Osteoblast (primary cell): ENCODE data around the gene NKAPD1. TPM values are rescaled to one million over a fixed set of nuclear protein-coding genes. Genes with fewer than 3 reads are reported as not detected.

Experiments used
- DNase-seq: peaks from one replicate; pipeline ENCODE4 v3.0.0; 2011; ENCODE audit warnings: low spot score, mixed read lengths; ENCODE audit not compliant: insufficient read length; ENCODE audit errors: missing footprints
- H2AFZ ChIP-seq: 2 replicates; pipeline ENCODE4 v1.6.0; 2011; ENCODE audit warnings: mild to moderate bottlenecking, low read length
- H3K27ac ChIP-seq: 2 replicates; pipeline ENCODE4 v1.5.1; 2011; ENCODE audit warnings: mild to moderate bottlenecking, low read depth, low read length, moderate library complexity
- H3K27me3 ChIP-seq: 2 replicates; pipeline ENCODE4 v1.6.0; 2012; ENCODE audit warnings: mild to moderate bottlenecking, control low read depth, inconsistent platforms, low read length, moderate library complexity; ENCODE audit not compliant: insufficient read depth
- H3K36me3 ChIP-seq: 2 replicates; pipeline ENCODE4 v1.5.1; 2011; ENCODE audit warnings: mild to moderate bottlenecking, low read length, control low read depth, moderate library complexity; ENCODE audit not compliant: insufficient read depth
- H3K4me1 ChIP-seq: 2 replicates; pipeline ENCODE4 v1.5.1; 2011; ENCODE audit warnings: mild to moderate bottlenecking, low read length, control low read depth, moderate library complexity; ENCODE audit not compliant: insufficient read depth
- H3K4me2 ChIP-seq: 2 replicates; pipeline ENCODE4 v1.6.0; 2011; ENCODE audit warnings: mild to moderate bottlenecking, low read length; ENCODE audit not compliant: insufficient read depth
- H3K4me3 ChIP-seq: fragments of 200-600 bp; sonication (generic); 3 replicates; pipeline ENCODE4 v1.5.1; 2012; ENCODE audit warnings: mild to moderate bottlenecking, low read length, inconsistent platforms; ENCODE audit not compliant: insufficient read depth
- H3K79me2 ChIP-seq: 2 replicates; pipeline ENCODE4 v1.6.0; 2012; ENCODE audit warnings: mild to moderate bottlenecking, low read length, control low read depth, inconsistent platforms; ENCODE audit not compliant: insufficient read depth
- H3K9me3 ChIP-seq: 2 replicates; pipeline ENCODE4 v1.5.1; 2011; ENCODE audit warnings: low read depth, low read length, control low read depth
- H4K20me1 ChIP-seq: 2 replicates; pipeline ENCODE4 v1.6.0; 2012; ENCODE audit warnings: mild to moderate bottlenecking, low read length, control low read depth; ENCODE audit not compliant: insufficient read depth
- total RNA-seq: library from RNA; depleted of rRNA; stranded (reverse); fragments of >200 nt; gene quantifications from 2 replicates; pipeline ENCODE4 v1.2.3, GENCODE V29; 2012
- TF ChIP-seq, protein P1 (sequence below): IDR thresholded peaks from 2 replicates; pipeline ENCODE4 v1.5.1; 2011; ENCODE audit warnings: mild to moderate bottlenecking, low read depth, low read length, moderate library complexity; ENCODE audit errors: extremely low read depth

The NKAPD1 gene
- total RNA-seq, 1 donor, result 37.6 TPM

DNA sequence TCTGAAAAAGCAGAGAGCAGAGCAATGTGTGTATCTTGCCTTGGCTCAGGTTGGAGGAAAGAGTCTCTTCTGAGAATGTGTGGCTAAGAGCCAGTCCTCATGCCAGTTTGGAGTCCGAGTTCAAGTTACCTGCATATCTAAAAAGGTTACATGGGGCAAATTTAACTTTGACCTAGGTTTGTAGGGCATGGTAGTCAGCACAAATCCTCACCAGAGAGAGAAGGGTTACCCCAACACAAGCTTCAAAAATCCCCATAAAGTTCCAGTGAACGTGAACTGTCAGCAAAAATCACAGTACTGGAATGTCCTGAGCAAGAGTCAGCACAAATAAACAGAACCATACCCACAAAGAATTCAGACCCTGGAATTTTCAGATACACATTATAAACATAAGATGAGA lies 26.4 kb downstream of the NKAPD1 start:
- Histone ChIP-seq H3K4me2 (no peak overlapping the region), H3K27me3 (no peaks in the 10 kb centered on the region), H3K79me2 (no peaks in the 10 kb centered on the region), H2AFZ (no peak overlapping the region), H3K27ac (no peak overlapping the region), H3K4me3 (no peak overlapping the region), H3K36me3 (peaks cover 6% of the 10 kb centered on the region), H3K9me3 (no peaks in the 10 kb centered on the region), H4K20me1 (no peaks in the 10 kb centered on the region), H3K4me1 (peaks cover 3% of the 10 kb centered on the region)
- TF ChIP-seq, protein P1, sequence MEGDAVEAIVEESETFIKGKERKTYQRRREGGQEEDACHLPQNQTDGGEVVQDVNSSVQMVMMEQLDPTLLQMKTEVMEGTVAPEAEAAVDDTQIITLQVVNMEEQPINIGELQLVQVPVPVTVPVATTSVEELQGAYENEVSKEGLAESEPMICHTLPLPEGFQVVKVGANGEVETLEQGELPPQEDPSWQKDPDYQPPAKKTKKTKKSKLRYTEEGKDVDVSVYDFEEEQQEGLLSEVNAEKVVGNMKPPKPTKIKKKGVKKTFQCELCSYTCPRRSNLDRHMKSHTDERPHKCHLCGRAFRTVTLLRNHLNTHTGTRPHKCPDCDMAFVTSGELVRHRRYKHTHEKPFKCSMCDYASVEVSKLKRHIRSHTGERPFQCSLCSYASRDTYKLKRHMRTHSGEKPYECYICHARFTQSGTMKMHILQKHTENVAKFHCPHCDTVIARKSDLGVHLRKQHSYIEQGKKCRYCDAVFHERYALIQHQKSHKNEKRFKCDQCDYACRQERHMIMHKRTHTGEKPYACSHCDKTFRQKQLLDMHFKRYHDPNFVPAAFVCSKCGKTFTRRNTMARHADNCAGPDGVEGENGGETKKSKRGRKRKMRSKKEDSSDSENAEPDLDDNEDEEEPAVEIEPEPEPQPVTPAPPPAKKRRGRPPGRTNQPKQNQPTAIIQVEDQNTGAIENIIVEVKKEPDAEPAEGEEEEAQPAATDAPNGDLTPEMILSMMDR, result no peak
- DNase-seq, result peak; percentile 62

DNA sequence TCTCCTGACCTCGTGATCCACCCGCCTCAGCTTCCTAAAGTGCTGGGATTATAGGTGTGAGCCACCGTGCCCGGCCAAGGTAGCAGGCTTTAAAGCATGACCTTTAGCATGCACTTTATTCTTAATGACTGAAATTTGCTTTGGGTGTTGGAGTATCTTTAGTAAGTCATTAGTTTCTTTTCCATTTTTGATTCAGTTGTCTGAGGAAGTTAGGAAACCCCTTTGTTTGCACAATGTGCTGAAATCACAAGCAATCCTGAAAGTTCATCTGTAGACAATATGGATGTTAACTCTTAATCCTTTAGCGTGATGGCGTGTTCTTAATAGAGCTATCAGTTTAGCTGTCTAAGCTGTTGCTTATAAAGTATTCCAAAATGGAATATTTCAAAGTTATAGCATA lies 29.3 kb downstream of the NKAPD1 start:
- peak; percentile 26 for DNase-seq
- Histone ChIP-seq H3K9me3 (no peaks in the 10 kb centered on the region), H4K20me1 (no peaks in the 10 kb centered on the region), H3K79me2 (no peaks in the 10 kb centered on the region), H3K4me2 (no peak overlapping the region), H3K36me3 (no peaks in the 10 kb centered on the region), H3K27ac (no peak overlapping the region), H2AFZ (no peak overlapping the region), H3K4me3 (no peak overlapping the region), H3K4me1 (peaks cover 3% of the 10 kb centered on the region), H3K27me3 (no peaks in the 10 kb centered on the region)
- TF ChIP-seq, protein P1, result no peak

- Histone ChIP-seq H3K4me3 (no peak overlapping the region), H3K9me3 (no peaks in the 10 kb centered on the region), H2AFZ (no peak overlapping the region), H4K20me1 (no peaks in the 10 kb centered on the region), H3K36me3 (no peaks in the 10 kb centered on the region), H3K27me3 (no peaks in the 10 kb centered on the region), H3K79me2 (no peaks in the 10 kb centered on the region), H3K4me1 (no peaks in the 10 kb centered on the region), H3K4me2 (no peak overlapping the region), H3K27ac (no peak overlapping the region)
- TF ChIP-seq, protein P1, result no peak
- DNase-seq, result no peak
Measured at GRCh38 chr11:112106070-112106469, 32.0 kb downstream of the NKAPD1 start.

DNA sequence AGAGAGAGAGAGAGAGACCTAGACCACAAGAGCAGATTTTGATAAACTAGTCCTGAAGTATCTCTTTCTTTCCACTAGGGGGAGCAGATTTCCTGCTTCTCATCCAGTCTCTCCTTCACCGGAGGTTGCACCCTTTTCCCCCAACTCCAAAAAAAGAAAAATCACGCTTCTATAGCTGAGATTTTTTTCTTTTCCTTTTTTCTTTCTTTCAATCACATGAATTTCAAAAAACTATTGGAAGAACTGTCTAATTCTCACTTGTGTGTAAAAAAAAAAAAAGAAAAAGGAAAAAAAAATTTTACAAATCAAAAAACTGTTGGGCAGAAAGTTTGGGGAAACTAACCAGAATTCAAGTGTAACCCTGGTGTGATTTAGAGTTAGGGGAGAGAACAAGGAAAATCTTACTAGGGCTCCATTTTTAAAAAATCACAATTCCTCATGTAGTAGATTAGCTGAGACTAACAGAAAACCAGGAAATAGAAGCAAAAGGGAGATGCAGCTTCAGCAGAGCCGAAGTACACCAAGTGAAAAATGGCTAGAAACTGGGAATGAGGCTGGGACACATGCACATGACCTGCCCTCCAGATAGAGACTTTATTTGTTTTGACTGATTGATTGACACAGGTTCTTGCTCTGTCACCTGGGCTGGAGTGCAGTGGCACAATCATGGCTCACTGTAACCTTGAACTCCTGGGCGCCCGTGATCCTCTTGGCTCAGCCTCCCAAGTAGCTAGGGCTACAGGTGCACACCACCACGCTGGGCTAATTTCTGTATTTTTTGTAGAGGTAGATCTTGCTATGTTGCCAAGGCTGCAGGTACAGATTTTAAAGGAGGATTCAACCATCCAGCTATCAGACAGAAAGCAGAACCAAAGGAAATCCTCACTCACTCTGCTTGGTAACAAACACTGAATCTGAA lies 39.7 kb downstream of the NKAPD1 start:
- Histone ChIP-seq H2AFZ (no peak overlapping the region), H4K20me1 (no peaks in the 10 kb centered on the region), H3K27me3 (no peaks in the 10 kb centered on the region), H3K9me3 (no peaks in the 10 kb centered on the region), H3K4me3 (no peak overlapping the region), H3K27ac (no peak overlapping the region), H3K36me3 (no peaks in the 10 kb centered on the region), H3K4me2 (no peak overlapping the region), H3K79me2 (no peaks in the 10 kb centered on the region), H3K4me1 (no peaks in the 10 kb centered on the region)
- peak; percentile 70 for DNase-seq
- TF ChIP-seq, protein P1, result peak; percentile 57
